Measurements from ENCODE around the gene LUZP2.

GRCh38 chr11:24521601-24522000 lies 24.7 kb downstream of the LUZP2 start:
- TF ChIP-seq CTCF (IDR thresholded peaks at IDR 0.05; ENCODE audit: low read depth, low read length, poor library complexity, severe bottlenecking), result no peak
- TF ChIP-seq EZH2phosphoT487 (IDR thresholded peaks at IDR 0.05; ENCODE audit: borderline replicate concordance, low read length), result no peak

Data from DOHH2 (cell line).